IPS-NIHi7 (cell line): ENCODE results near the gene RPS6KL1.

Experiments
- DNase-seq: peaks from one replicate; pipeline ENCODE4 v3.0.0; 2012; ENCODE audit warnings: mixed read lengths; ENCODE audit errors: extremely low spot score

RPS6KL1 gene

GRCh38 chr14:74912801-74913200 is 10.3 kb downstream of the RPS6KL1 start:
- DNase-seq, result no peak

- DNase-seq, result no peak
Observed at GRCh38 chr14:74912111-74912510, 10.9 kb downstream of the RPS6KL1 start.

GRCh38 chr14:74911704-74912103 is 11.4 kb downstream of the RPS6KL1 start:
- no peak for DNase-seq

GRCh38 chr14:74911221-74911620 is 11.8 kb downstream of the RPS6KL1 start:
- DNase-seq, result no peak

GRCh38 chr14:74910556-74910955 is 12.5 kb downstream of the RPS6KL1 start:
- no peak for DNase-seq

- no peak for DNase-seq
Observed at GRCh38 chr14:74909911-74910310, 13.1 kb downstream of the RPS6KL1 start.

GRCh38 chr14:74909501-74909900 is 13.6 kb downstream of the RPS6KL1 start:
- DNase-seq, result no peak

GRCh38 chr14:74908861-74909341 is 14.2 kb downstream of the RPS6KL1 start:
- DNase-seq, result no peak

- no peak for DNase-seq
Observed at GRCh38 chr14:74907744-74908143, 15.3 kb downstream of the RPS6KL1 start.

- DNase-seq, result no peak
Observed at GRCh38 chr14:74906925-74907521, 16.0 kb downstream of the RPS6KL1 start.

- DNase-seq, result peak; percentile 88
Observed at GRCh38 chr14:74905595-74906142, 17.4 kb downstream of the RPS6KL1 start.

GRCh38 chr14:74904635-74905503 is 18.2 kb downstream of the RPS6KL1 start:
- DNase-seq, result no peak

- no peak for DNase-seq
Observed at GRCh38 chr14:74902941-74903705, 19.9 kb downstream of the RPS6KL1 start.

- DNase-seq, result no peak
Observed at GRCh38 chr14:74898694-74899093, 24.4 kb downstream of the RPS6KL1 start.

- no peak for DNase-seq
Observed at GRCh38 chr14:74898083-74898482, 25.0 kb downstream of the RPS6KL1 start.

- DNase-seq, result no peak
Observed at GRCh38 chr14:74897642-74898041, 25.4 kb downstream of the RPS6KL1 start.

- no peak for DNase-seq
Observed at GRCh38 chr14:74896400-74896799, 26.7 kb downstream of the RPS6KL1 start.

GRCh38 chr14:74893614-74894091 is 29.4 kb downstream of the RPS6KL1 start:
- DNase-seq, result no peak

GRCh38 chr14:74892745-74893144 is 30.3 kb downstream of the RPS6KL1 start:
- DNase-seq, result no peak

- DNase-seq, result no peak
Observed at GRCh38 chr14:74891870-74892269, 31.2 kb downstream of the RPS6KL1 start.

- DNase-seq, result no peak
Observed at GRCh38 chr14:74890262-74890661, 32.8 kb downstream of the RPS6KL1 start.
